ENCODE measurements around the gene RIN3. TPM values are rescaled to one million over a fixed set of nuclear protein-coding genes. Genes with fewer than 3 reads are reported as not detected.

The RIN3 gene
- total RNA-seq, 4 donors from 2014 or later = 2.1 to 10.4 (median 7.2) TPM

GRCh38 chr14:92687681-92688433 lies 174.3 kb downstream of the RIN3 start:
- Histone ChIP-seq H3K4me3 (peak overlapping the region; percentile 42), H3K36me3 (peaks cover 29% of the 10 kb centered on the region), H3K27ac (no peak overlapping the region), H3K4me1 (peaks cover 27% of the 10 kb centered on the region), H3K27me3 (no peaks in the 10 kb centered on the region), H3K9me3 (no peaks in the 10 kb centered on the region)
- TF ChIP-seq POLR2A (IDR thresholded peaks at IDR 0.05) = no peak
- no peak for TF ChIP-seq POLR2AphosphoS5 (IDR thresholded peaks at IDR 0.05)
- no peak for TF ChIP-seq CTCF (IDR thresholded peaks at IDR 0.05)
- TF ChIP-seq EP300 (IDR thresholded peaks at IDR 0.05) = no peak
- no peak for DNase-seq (ENCODE audit: low spot score in 2 of 2)
- WGBS = 64% methylated on average over 17 of the region's 80 CpGs

GRCh38 chr14:92688434-92689375 lies 175.1 kb downstream of the RIN3 start:
- WGBS = 85% methylated on average over 24 of the region's 30 CpGs
- H3K4me1 ChIP-seq = peaks cover 27% of the 10 kb centered on the region
- no peaks in the 10 kb centered on the region for H3K27me3 ChIP-seq
- peaks cover 29% of the 10 kb centered on the region for H3K36me3 ChIP-seq
- H3K9me3 ChIP-seq = no peaks in the 10 kb centered on the region
- TF ChIP-seq CTCF (IDR thresholded peaks at IDR 0.05) (no peak), POLR2AphosphoS5 (IDR thresholded peaks at IDR 0.05) (no peak), EP300 (IDR thresholded peaks at IDR 0.05) (no peak), POLR2A (IDR thresholded peaks at IDR 0.05) (no peak)
- no peak overlapping the region for H3K4me3 ChIP-seq
- H3K27ac ChIP-seq = no peak overlapping the region
- peak in 1 of 2 donors; percentile 64 for DNase-seq (ENCODE audit: low spot score in 2 of 2)

GRCh38 chr14:92690171-92691011 lies 176.8 kb downstream of the RIN3 start:
- DNase-seq (ENCODE audit: low spot score in 2 of 2) = peak in 1 of 2 donors; percentile 45
- Histone ChIP-seq H3K4me1 (peaks cover 27% of the 10 kb centered on the region), H3K9me3 (no peaks in the 10 kb centered on the region), H3K36me3 (peaks cover 19% of the 10 kb centered on the region), H3K27ac (no peak overlapping the region), H3K4me3 (no peak overlapping the region), H3K27me3 (no peaks in the 10 kb centered on the region)
- 73% methylated on average over 5 of the region's 13 CpGs for WGBS
- TF ChIP-seq EP300 (IDR thresholded peaks at IDR 0.05) = no peak
- TF ChIP-seq CTCF (IDR thresholded peaks at IDR 0.05) = peak in 1 of 2 donors; percentile 60

- Histone ChIP-seq H3K27ac (no peak overlapping the region), H3K4me3 (no peak overlapping the region), H3K36me3 (peaks cover 4% of the 10 kb centered on the region), H3K9me3 (no peaks in the 10 kb centered on the region), H3K27me3 (no peaks in the 10 kb centered on the region), H3K4me1 (peaks cover 13% of the 10 kb centered on the region)
- no peak for DNase-seq (ENCODE audit: low spot score in 2 of 2)
- TF ChIP-seq POLR2A (IDR thresholded peaks at IDR 0.05) (no peak), EP300 (IDR thresholded peaks at IDR 0.05) (no peak), POLR2AphosphoS5 (IDR thresholded peaks at IDR 0.05) (no peak), CTCF (IDR thresholded peaks at IDR 0.05) (no peak)
- WGBS = 20% methylated on average over 1 of the region's 2 CpGs
Observed at GRCh38 chr14:92692822-92693226, 179.2 kb downstream of the RIN3 start.

Measured in suprapubic skin (tissue), 4 donors.